Common myeloid progenitor, CD34-positive (primary cell): ENCODE measurements around the gene MARK1.

Source experiments
- CTCF ChIA-PET: fragments of 350-600 bp; sonication (Branson Sonifier 250); formaldehyde crosslinking; loops from one replicate; lab custom pipeline; 2021; ENCODE audit warnings: antibody characterized with exemption; lab: Charles Lee
- POLR2A ChIA-PET: fragments of 350-600 bp; sonication (Branson Sonifier 250); formaldehyde crosslinking; loops from one replicate; lab custom pipeline; 2021; ENCODE audit warnings: antibody characterized with exemption; lab: Charles Lee
- DNase-seq, 3 donors: peaks; one replicate each; pipeline versions ENCODE4 v3.0.0 to v3.0.0-alpha.2; 2013
- H3K27ac ChIP-seq, 2 experiments: 1 replicate in 1 of 2; 2 replicates in 1 of 2; pipeline ENCODE4 v1.7.0; 2013; ENCODE audit warnings: inconsistent platforms in 2 of 2, low read length in 2 of 2, mild to moderate bottlenecking in 2 of 2, low read depth in 1 of 2, moderate library complexity in 1 of 2; ENCODE audit not compliant: severe bottlenecking in 2 of 2, insufficient read depth in 1 of 2, poor library complexity in 1 of 2
- H3K27me3 ChIP-seq, 5 experiments: replicated peaks in 2 of 5; 1 replicate in 3 of 5; 2 replicates in 2 of 5; pipeline versions ENCODE4 v1.6.1 to v1.7.0; 2013; ENCODE audit warnings: low read length in 4 of 5, mild to moderate bottlenecking in 2 of 5, moderate library complexity in 2 of 5, inconsistent platforms in 1 of 5; ENCODE audit not compliant: insufficient read depth in 5 of 5, control insufficient read depth in 4 of 5
- H3K36me3 ChIP-seq, 4 experiments: 1 replicate in 2 of 4; 2 replicates in 2 of 4; pipeline versions ENCODE4 v1.6.1 to v1.7.0; 2013; ENCODE audit warnings: low read length in 3 of 4, control low read depth in 1 of 4, mild to moderate bottlenecking in 1 of 4; ENCODE audit not compliant: control insufficient read depth in 4 of 4, insufficient read depth in 4 of 4
- H3K4me1 ChIP-seq, 4 experiments: 1 replicate in 3 of 4; 2 replicates in 1 of 4; pipeline versions ENCODE4 v1.6.1 to v1.7.1; 2013; ENCODE audit warnings: low read length in 3 of 4, mild to moderate bottlenecking in 3 of 4, control low read depth in 1 of 4, inconsistent platforms in 1 of 4, moderate library complexity in 1 of 4; ENCODE audit not compliant: control insufficient read depth in 4 of 4, insufficient read depth in 4 of 4; ENCODE audit errors: control extremely low read depth in 1 of 4
- H3K4me3 ChIP-seq, 7 experiments: 1 replicate in 4 of 7; 2 replicates in 3 of 7; pipeline versions ENCODE4 v1.5.1 to v1.7.0; 2013; ENCODE audit warnings: mild to moderate bottlenecking in 7 of 7, low read length in 6 of 7, moderate library complexity in 6 of 7, inconsistent platforms in 2 of 7, low read depth in 2 of 7, control low read depth in 1 of 7; ENCODE audit not compliant: insufficient read depth in 4 of 7, control insufficient read depth in 1 of 7; ENCODE audit errors: extremely low read depth in 1 of 7
- H3K9me3 ChIP-seq, 5 experiments: 1 replicate in 4 of 5; 2 replicates in 1 of 5; pipeline versions ENCODE4 v1.6.1 to v1.7.1; 2013; ENCODE audit warnings: low read length in 4 of 5, mild to moderate bottlenecking in 2 of 5, inconsistent platforms in 1 of 5, low read depth in 1 of 5, moderate library complexity in 1 of 5; ENCODE audit not compliant: control insufficient read depth in 4 of 5, insufficient read depth in 2 of 5; ENCODE audit errors: control extremely low read depth in 1 of 5
- WGBS: methylation state at CpG from one replicate; pipeline ENCODE4 v1.1.5; 2013; ENCODE audit not compliant: insufficient coverage; 5-methylcytosine and 5-hydroxymethylcytosine counted together

The MARK1 gene

DNA sequence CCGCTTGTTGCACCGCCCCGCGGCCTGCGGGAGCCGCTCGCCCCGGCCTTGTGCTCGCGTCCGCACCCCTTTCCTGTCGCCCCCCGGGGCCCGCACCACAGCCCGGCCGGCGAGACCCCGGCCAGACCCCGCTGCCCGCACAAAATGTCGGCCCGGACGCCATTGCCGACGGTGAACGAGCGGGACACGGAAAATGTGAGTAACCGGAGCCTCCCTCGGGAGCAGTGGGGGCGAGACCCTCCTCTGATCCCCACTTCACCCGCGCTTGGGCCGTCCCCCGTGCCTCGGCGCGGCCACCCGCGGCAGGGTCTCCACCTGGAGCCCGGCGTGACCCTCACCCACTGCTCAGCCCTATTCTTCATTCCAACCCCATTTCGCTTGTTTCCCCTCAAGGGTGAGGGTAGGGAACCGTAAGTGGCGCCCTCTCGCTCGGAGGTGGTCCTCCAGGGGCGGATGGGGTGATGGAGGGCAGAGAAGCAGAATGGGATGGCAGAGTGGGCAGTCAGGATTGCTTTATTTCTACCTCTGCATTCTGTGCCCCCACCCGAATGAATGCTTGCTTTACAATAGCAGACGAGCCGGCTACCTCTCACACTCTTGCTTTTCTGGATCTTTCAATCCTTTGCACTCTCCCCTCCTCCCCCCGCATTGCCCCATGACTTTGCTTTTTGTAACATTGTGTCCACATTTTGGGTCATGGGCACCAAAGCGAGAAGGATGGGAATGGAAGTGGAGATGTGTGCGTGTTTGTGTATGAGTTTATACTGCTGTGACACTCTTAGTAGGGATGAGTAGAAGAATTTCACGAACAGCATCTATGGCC is 954 bp downstream of the MARK1 start:
- Histone ChIP-seq H3K27me3 (peaks cover 20 to 88% (median 34%) of the 10 kb centered on the region in 5 experiments), H3K4me1 (peaks cover 0 to 22% (median 15%) of the 10 kb centered on the region in 4 experiments), H3K9me3 (no peaks in the 10 kb centered on the region), H3K36me3 (no peaks in the 10 kb centered on the region), H3K27ac (no peak overlapping the region), H3K4me3 (peak overlapping the region; percentile 51 to 78 (median 67))
- ChIA-PET POLR2A (no interaction called here), CTCF (no interaction called here)
- peak in 2 of 3 donors; percentile 30 to 37 for DNase-seq
- under 1% methylated on average over 31 of the region's 55 CpGs for WGBS

DNA sequence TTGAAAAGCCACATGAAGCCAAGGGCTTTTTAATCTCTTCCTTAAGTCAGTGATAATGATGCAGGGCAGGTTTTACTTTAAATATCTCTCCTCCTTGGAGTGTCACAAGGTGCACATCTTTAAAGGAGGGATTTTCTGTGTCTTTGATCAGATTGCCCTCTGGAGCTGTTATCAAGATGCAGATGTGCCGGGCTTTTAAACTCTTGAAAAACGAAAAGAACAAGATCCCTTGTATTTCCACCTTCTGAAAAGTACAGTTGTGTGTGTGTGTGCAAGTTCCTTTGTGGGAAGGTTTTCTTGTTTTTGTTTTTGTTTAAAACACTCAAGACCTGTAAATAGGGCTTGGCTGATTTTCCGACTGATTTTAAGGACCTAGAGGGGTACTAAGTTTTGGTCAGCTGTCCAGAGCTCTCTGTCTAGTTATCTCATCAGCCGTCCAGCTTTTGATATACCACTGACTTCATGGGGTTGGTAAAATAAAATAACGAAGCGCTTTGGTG is 1.6 kb downstream of the MARK1 start:
- CTCF ChIA-PET = no interaction called here
- no peak for DNase-seq
- Histone ChIP-seq H3K27me3 (peaks cover 20 to 81% (median 31%) of the 10 kb centered on the region in 5 experiments), H3K4me3 (no peak overlapping the region), H3K27ac (no peak overlapping the region), H3K4me1 (peaks cover 0 to 22% (median 15%) of the 10 kb centered on the region in 4 experiments), H3K9me3 (no peaks in the 10 kb centered on the region), H3K36me3 (no peaks in the 10 kb centered on the region)
- WGBS = 65% methylated on average over 3 of the region's 6 CpGs
- POLR2A ChIA-PET = no interaction called here

DNA sequence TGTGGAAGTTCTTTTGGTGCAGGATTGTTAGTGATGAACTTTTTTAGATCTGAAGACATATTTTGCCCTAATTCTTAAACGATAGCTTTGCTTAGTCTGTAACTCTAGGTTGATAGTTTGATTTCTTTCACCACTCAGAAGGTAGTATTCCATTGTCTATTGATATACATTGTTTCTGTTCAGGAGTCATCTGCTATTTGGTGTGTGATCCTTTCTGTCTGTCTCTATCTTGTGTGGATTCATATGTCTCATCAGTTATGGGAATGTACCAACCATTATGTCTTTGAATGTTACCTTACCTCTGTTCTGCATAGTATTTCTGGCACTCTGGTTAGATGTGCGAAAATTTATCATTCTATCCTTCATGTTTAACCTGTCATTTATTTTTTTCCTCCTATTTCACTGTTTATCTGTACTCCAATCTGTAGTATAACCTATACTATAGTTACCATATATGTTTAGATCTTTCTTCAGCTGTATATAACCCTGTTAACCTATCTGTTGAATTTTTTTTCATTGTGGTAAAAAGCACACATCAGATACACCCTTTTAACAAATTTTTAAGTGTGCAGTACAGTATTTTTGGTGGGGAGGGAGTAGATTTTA is 5.7 kb downstream of the MARK1 start:
- POLR2A ChIA-PET = no interaction called here
- H3K4me3 ChIP-seq = no peak overlapping the region

DNA sequence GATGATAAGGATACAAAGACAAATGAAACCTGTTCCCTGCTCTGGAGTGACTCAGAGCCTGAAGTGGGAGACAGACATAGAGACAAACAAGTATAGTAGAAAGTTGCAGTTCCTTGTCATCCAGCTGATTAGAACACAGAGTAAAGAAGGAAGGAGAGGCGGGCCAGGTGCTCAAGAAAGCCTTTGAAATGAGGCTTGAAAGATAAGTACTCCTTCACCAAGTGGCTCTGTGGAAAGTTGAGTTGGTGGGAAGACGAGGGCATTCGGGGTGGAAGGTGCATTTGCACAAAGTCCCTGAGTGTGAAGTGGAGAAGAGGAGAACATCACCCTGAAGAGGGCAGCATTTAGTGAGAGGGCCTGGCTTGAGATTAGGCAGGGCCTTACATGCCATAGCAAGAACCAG is 17.0 kb downstream of the MARK1 start:
- 83% methylated on average over 3 of the region's 3 CpGs for WGBS
- Histone ChIP-seq H3K4me1 (no peaks in the 10 kb centered on the region), H3K36me3 (no peaks in the 10 kb centered on the region), H3K9me3 (no peaks in the 10 kb centered on the region), H3K4me3 (no peak overlapping the region), H3K27ac (no peak overlapping the region), H3K27me3 (peaks cover 0 to 5% (median 0%) of the 10 kb centered on the region in 5 experiments)
- peak in 2 of 3 donors; percentile 9 to 14 for DNase-seq
- ChIA-PET CTCF (no interaction called here), POLR2A (no interaction called here)

More for the DNA sequence above, 5.7 kb downstream of the MARK1 start:
- CTCF ChIA-PET = no interaction called here
- H3K27ac ChIP-seq = no peak overlapping the region
- DNase-seq = no peak
- 100% methylated on average over 1 of the region's 2 CpGs for WGBS
- peaks cover 6 to 45% (median 16%) of the 10 kb centered on the region in 5 experiments for H3K27me3 ChIP-seq
- H3K4me1 ChIP-seq = peaks cover 0 to 6% (median 3%) of the 10 kb centered on the region in 4 experiments
- no peaks in the 10 kb centered on the region for H3K36me3 ChIP-seq
- H3K9me3 ChIP-seq = no peaks in the 10 kb centered on the region

DNA sequence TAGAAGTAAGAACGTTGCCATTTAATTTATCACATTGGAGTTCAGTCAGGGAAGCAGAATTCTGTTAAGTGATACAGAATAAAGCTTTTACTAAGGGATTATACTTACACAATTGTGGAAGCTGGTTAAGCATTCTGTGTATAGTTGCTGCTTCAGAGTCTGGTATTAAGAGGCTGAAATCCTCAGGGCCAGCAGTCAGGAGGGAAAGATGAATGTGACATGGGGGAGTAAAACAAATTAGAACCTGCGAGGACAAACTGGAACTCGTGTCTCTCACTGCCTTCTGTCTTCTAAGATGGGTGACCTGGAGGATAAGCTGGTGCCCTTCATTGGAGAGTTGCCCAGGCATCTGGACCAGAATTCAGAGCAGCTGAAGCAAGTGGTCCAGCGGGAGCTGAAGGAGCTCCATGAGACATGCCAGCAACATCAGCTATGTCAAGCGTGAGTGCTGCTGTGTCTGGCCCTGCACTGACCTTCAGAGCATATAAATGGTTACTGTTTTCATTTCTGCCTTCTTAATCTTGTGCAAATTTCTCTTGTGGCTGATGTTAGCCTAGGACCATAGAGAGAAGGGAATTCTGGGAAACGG is 23.0 kb downstream of the MARK1 start:
- ChIA-PET POLR2A (no interaction called here), CTCF (interaction anchor here (0.9 kb wide), 1 partner anchor 16 kb away, joined by 3 read pairs; no protein-coding TSS in a partner anchor)
- no peaks in the 10 kb centered on the region for H3K9me3 ChIP-seq
- no peak overlapping the region for H3K27ac ChIP-seq
- no peak overlapping the region for H3K4me3 ChIP-seq
- WGBS = 94% methylated on average over 4 of the region's 6 CpGs
- H3K36me3 ChIP-seq = no peaks in the 10 kb centered on the region
- no peak for DNase-seq
- H3K4me1 ChIP-seq = no peaks in the 10 kb centered on the region
- H3K27me3 ChIP-seq = no peaks in the 10 kb centered on the region

DNA sequence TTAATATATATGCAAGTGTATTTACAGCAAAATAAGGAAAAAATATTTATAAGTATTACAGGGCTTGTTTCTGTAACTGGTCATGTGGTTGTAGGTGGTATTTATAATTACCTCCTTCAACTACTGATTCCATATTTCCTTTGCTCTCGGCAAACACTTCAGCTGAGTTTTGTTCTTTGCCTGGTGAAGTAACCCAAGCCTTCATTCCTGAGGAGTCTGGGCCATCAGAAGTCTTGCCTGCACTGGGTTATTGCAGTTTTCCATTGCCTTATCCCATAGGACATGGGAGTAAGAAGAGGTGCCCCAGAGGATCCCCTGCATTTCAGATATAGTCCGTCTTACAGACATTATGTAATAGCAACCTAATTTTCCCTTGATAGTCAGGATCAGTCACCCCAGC is 23.8 kb downstream of the MARK1 start:
- CTCF ChIA-PET = interaction anchor here (1.6 kb wide), 1 partner anchor 10 kb away, joined by 3 read pairs; no protein-coding TSS in a partner anchor

More for the DNA sequence above, 23.8 kb downstream of the MARK1 start:
- H3K36me3 ChIP-seq = no peaks in the 10 kb centered on the region
- POLR2A ChIA-PET = no interaction called here
- no peaks in the 10 kb centered on the region for H3K9me3 ChIP-seq
- no peaks in the 10 kb centered on the region for H3K4me1 ChIP-seq
- 100% methylated on average over 1 of the region's 2 CpGs for WGBS
- no peaks in the 10 kb centered on the region for H3K27me3 ChIP-seq
- H3K4me3 ChIP-seq = no peak overlapping the region
- no peak for DNase-seq
- H3K27ac ChIP-seq = no peak overlapping the region
